Lung (tissue), 12 donors: Measurements from ENCODE around the gene ALDOB. TPM values are rescaled to one million over a fixed set of nuclear protein-coding genes. Genes with fewer than 3 reads are reported as not detected.
A peak's percentile ranks its signal among the peaks of the same experiment; 100 is the strongest.

ENCODE experiments used
- ATAC-seq: fragments of 200-7000 bp; cut with Tn5 transposase; one replicate; pipeline ENCODE4 v1.9.1; 2020; ENCODE audit warnings: moderate number of reproducible peaks; ENCODE audit not compliant: insufficient read depth, low FRiP score
- DNase-seq, 3 donors: peaks; one replicate each; pipeline ENCODE4 v3.0.0-alpha.2; 2013 to 2017
- H3K27ac ChIP-seq, 2 donors: one replicate each; pipeline ENCODE4 v1.5.1; 2013; ENCODE audit warnings: mild to moderate bottlenecking in 2 of 2, moderate library complexity in 2 of 2, control low read depth in 1 of 2, inconsistent platforms in 1 of 2, low read depth in 1 of 2, low read length in 1 of 2
- H3K27me3 ChIP-seq, 3 donors: one replicate each; pipeline ENCODE4 v1.5.1; 2013; ENCODE audit warnings: low read length in 2 of 3; ENCODE audit not compliant: control insufficient read depth in 3 of 3, insufficient read depth in 3 of 3
- H3K36me3 ChIP-seq, 4 donors: one replicate each; pipeline ENCODE4 v1.5.1; 2013; ENCODE audit warnings: low read length in 4 of 4, mild to moderate bottlenecking in 1 of 4, moderate library complexity in 1 of 4; ENCODE audit not compliant: control insufficient read depth in 4 of 4, insufficient read depth in 4 of 4
- H3K4me1 ChIP-seq, 5 donors: one replicate each; pipeline ENCODE4 v1.5.1; 2013; ENCODE audit warnings: low read length in 5 of 5, mild to moderate bottlenecking in 2 of 5, moderate library complexity in 1 of 5; ENCODE audit not compliant: control insufficient read depth in 5 of 5, insufficient read depth in 5 of 5
- H3K4me3 ChIP-seq: one replicate; pipeline ENCODE4 v1.5.1; 2013; ENCODE audit warnings: mild to moderate bottlenecking, control low read depth, moderate library complexity
- H3K9ac ChIP-seq, 2 donors: one replicate each; pipeline ENCODE4 v1.5.1; 2013; ENCODE audit warnings: low read length in 2 of 2, control low read depth in 1 of 2; ENCODE audit not compliant: insufficient read depth in 1 of 2
- H3K9me3 ChIP-seq, 4 donors: one replicate each; pipeline ENCODE4 v1.5.1; 2013; ENCODE audit warnings: low read length in 3 of 4, mild to moderate bottlenecking in 1 of 4, moderate library complexity in 1 of 4; ENCODE audit not compliant: control insufficient read depth in 4 of 4, insufficient read depth in 3 of 4
- WGBS, 2 donors: extraction: QIAGEN DNeasy Blood & Tissue Kit; methylation state at CpG; one replicate each; pipeline ENCODE4 v1.1.7; 2013; 5-methylcytosine and 5-hydroxymethylcytosine counted together
- polyA plus RNA-seq, 2 donors: library from polyadenylated mRNA; stranded (reverse); fragments of 200-250 nt; gene quantifications; one replicate each; pipeline ENCODE4 v1.2.1, GENCODE V29; 2013
- total RNA-seq, 2 donors: library from RNA; depleted of rRNA in 1 of 2; stranded (reverse); fragments of >200 nt in 1 of 2; gene quantifications; one replicate each; pipeline ENCODE4 v1.2.1, GENCODE V29; 2014 to 2021
- TF ChIP-seq, protein P1 (sequence below): IDR thresholded peaks from 2 replicates; pipeline ENCODE4 v1.5.1; 2012; ENCODE audit warnings: mild to moderate bottlenecking; ENCODE audit errors: control extremely low read depth, extremely low read depth
- donor health status: control.
- donor health status: control.
- donor health status: Bipolar disorder and iron deficiency.
- donor health status: healthy.
- donor health status: DM: yes; HTN: yes; CAD: no.

Gene ALDOB
- total and polyA plus RNA-seq, 4 donors: 0.06 to 1.1 (median 0.09) TPM; not detected in 1

- no peak overlapping the region for H3K4me3 ChIP-seq
- TF ChIP-seq, protein P1, sequence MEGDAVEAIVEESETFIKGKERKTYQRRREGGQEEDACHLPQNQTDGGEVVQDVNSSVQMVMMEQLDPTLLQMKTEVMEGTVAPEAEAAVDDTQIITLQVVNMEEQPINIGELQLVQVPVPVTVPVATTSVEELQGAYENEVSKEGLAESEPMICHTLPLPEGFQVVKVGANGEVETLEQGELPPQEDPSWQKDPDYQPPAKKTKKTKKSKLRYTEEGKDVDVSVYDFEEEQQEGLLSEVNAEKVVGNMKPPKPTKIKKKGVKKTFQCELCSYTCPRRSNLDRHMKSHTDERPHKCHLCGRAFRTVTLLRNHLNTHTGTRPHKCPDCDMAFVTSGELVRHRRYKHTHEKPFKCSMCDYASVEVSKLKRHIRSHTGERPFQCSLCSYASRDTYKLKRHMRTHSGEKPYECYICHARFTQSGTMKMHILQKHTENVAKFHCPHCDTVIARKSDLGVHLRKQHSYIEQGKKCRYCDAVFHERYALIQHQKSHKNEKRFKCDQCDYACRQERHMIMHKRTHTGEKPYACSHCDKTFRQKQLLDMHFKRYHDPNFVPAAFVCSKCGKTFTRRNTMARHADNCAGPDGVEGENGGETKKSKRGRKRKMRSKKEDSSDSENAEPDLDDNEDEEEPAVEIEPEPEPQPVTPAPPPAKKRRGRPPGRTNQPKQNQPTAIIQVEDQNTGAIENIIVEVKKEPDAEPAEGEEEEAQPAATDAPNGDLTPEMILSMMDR: no peak
- no peak for ATAC-seq
Observed at GRCh38 chr9:101421653-101422065, 13.9 kb downstream of the ALDOB start.

DNA sequence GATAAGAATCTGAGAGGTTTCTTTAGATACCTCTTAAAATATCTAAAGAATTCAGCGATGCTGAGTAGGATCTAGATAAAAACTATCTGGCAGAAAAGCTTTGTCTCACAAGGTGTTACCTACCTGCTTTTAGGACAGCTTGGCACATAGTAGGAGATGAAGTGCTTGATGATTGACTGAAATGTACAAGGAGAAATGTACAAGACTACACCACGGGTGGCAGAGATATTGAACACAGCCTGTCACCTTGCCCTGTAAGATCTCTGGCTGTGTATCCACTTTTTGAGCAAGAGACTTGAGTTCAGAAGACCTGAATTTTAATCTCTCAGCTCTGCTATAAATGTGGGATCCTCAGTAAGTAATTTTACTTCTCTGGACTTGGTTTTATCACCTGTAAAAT, 15.7 kb downstream of the ALDOB start:
- H3K9ac ChIP-seq: no peak overlapping the region
- peaks cover 0 to 9% (median under 1%) of the 10 kb centered on the region in 4 donors for H3K36me3 ChIP-seq
- peaks cover 0 to 9% (median 3%) of the 10 kb centered on the region in 4 donors for H3K9me3 ChIP-seq
- TF ChIP-seq, protein P1: no peak
- ATAC-seq: no peak
- no peak overlapping the region for H3K4me3 ChIP-seq
- 89 to 93% methylated on average over 2 of the region's 2 CpGs for WGBS, 2 donors
- peaks cover 0 to 2% (median 0%) of the 10 kb centered on the region in 5 donors for H3K4me1 ChIP-seq
- no peak overlapping the region for H3K27ac ChIP-seq
- no peaks in the 10 kb centered on the region for H3K27me3 ChIP-seq
- no peak for DNase-seq

More at GRCh38 chr9:101421653-101422065, 13.9 kb downstream of the ALDOB start:
- DNase-seq: peak in 1 of 3 donors; percentile 22
- 72 to 82% methylated on average over 5 of the region's 5 CpGs for WGBS, 2 donors
- Histone ChIP-seq H3K36me3 (no peaks in the 10 kb centered on the region), H3K27me3 (no peaks in the 10 kb centered on the region), H3K9me3 (peaks cover 0 to 5% (median 1%) of the 10 kb centered on the region in 4 donors), H3K9ac (no peak overlapping the region), H3K27ac (no peak overlapping the region), H3K4me1 (peaks cover 0 to 2% (median 0%) of the 10 kb centered on the region in 5 donors)

DNA sequence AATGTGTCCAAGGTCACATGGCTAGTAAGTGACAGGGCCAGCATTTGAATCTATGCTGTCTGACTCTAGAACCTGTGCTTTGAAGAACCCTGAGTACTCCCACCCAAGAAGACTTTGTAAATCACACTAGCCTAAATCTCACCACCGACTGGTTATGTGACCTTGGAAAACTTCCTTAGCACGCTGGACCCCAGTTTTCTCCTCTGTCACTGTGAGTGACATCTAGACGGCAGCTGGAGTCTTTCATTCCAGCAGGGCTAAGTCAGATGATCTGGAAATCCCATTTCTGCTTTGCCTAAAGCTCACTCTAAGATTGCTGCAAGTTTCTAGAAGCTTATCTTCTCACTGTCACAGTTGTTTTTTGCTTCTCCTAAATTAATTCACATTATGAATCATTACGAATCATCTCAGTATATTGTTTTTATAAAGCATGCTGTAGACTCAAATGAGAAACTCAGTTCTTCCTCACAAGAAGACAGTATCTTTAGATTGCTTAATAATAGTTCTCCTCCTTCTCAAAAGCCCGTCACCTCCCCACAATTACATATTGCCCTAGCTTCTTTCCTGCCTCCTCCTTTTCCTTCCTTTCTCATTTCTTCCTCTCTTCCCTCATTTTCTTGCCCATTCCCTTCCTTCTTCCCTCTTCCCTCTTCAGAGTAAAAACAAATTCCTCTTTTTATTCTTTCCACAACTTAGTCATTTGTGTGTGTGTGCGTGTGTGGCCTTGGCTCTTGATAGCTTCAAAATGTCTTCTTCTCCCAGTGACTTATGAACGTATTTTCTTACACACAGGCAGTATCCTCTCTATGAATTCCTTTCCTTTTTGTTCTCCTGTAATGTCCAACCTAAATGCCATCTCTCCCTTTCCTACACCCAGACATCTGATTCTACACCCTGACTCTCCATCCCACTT, 16.8 kb downstream of the ALDOB start:
- ATAC-seq (no peak), DNase-seq (no peak)

More for the DNA sequence above, 16.8 kb downstream of the ALDOB start:
- Histone ChIP-seq H3K36me3 (peaks cover 0 to 9% (median 1%) of the 10 kb centered on the region in 4 donors), H3K27ac (no peak overlapping the region), H3K4me1 (peaks cover 0 to 2% (median 0%) of the 10 kb centered on the region in 5 donors), H3K9me3 (peaks cover 0 to 9% (median 3%) of the 10 kb centered on the region in 4 donors), H3K4me3 (no peak overlapping the region), H3K27me3 (no peaks in the 10 kb centered on the region), H3K9ac (no peak overlapping the region)
- TF ChIP-seq, protein P1: no peak
- 72 to 78% methylated on average over 7 of the region's 7 CpGs for WGBS, 2 donors
